Measurements from ENCODE around the gene ADCY7.

Gene ADCY7

DNA sequence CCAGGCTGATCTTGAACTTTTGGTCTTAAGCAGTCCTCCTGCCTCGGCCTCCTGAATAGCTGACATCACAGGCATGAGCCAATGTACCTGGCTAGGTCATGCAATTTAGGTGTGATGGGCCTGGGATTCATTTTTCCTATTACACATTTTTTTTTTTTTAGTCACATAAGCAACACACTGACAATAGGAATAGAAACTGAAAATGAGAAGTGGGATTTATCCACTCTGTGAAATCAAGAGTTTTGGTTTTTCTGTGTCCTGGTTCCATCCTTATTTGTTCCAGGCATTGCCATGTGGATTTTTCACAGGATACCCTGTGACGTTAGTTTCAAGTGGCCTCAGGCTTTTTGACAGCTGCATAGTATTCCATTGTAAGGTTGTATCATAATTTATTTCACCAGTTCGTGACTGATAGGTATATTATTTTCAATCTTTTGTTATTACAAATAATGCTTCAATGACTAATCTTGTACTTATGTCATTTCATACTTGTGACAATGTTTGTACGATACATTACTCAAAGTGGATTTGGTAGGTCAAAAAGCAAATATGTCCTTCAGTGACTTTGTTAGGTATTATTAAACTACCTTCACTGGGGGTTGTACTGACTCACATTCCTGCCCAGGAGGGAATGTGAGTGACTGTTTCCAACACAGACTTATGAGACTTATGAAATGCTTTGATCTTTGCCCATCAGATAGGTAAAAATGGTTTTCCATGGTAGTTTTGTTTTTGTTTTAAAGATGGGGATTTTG lies 10.6 kb downstream of the ADCY7 start:
- Histone ChIP-seq H3K4me1 (ENCODE audit: insufficient read depth, low read length) (0 out of 2 replicates have a peak, but pooled peaks cover 3% of the 10 kb centered on the region), H3K9me3 (ENCODE audit: control insufficient read depth, insufficient read depth, low read length) (no peaks in the 10 kb centered on the region), H3K36me3 (ENCODE audit: insufficient read depth, low read length) (no peaks in the 10 kb centered on the region), H3K9ac (ENCODE audit: low read depth, low read length) (no peak overlapping the region)

- Histone ChIP-seq H3K9ac (ENCODE audit: low read depth, low read length) (no peak overlapping the region), H3K36me3 (ENCODE audit: insufficient read depth, low read length) (no peaks in the 10 kb centered on the region), H3K4me1 (ENCODE audit: insufficient read depth, low read length) (0 out of 2 replicates have a peak, but pooled peaks cover 4% of the 10 kb centered on the region), H3K9me3 (ENCODE audit: control insufficient read depth, insufficient read depth, low read length) (no peaks in the 10 kb centered on the region)
These were observed 11.9 kb downstream of the ADCY7 start for GRCh38 chr16:50278251-50278650.

DNA sequence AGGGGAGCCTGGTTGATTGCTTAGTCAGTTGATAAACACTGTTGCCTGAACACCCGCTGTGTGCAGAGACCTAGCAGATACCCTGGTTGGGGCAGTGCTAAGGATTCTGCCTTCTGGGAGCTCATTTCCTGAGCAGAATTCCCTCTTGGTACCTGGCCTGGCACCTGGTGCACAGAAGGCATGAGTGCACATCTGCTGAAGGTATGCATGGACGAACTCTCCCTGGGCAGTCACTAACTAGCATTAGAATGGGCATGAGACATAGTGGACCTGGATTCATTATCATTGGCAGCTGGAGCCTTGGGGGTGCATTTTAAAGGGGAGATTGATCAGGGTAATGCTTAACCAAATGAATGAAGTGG lies 13.1 kb downstream of the ADCY7 start:
- no peaks in the 10 kb centered on the region for H3K36me3 ChIP-seq (ENCODE audit: insufficient read depth, low read length)
- no peak overlapping the region for H3K9ac ChIP-seq (ENCODE audit: low read depth, low read length)
- 0 out of 2 replicates have a peak, but pooled peaks cover 4% of the 10 kb centered on the region for H3K4me1 ChIP-seq (ENCODE audit: insufficient read depth, low read length)
- H3K9me3 ChIP-seq (ENCODE audit: control insufficient read depth, insufficient read depth, low read length) = no peaks in the 10 kb centered on the region

DNA sequence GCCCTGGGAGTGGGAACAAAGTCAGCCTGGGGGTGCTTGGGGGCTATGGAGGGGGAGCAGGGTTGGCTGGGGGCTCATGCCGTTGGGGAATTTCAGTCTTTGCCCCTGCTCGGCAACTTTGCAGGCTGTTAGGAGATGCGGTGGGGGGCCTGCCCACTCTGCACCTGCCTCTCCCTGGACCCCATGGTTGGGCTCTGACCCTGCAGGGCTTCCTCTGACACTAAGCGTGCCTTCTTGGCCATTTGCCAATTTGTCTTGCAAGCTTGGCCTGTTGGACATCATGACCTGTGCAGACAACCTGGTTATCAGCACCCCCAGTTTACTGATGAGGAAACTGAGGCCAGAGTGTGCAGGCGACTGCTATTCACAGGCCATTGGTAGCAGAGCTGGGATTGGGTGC lies 14.6 kb downstream of the ADCY7 start:
- Histone ChIP-seq H3K4me1 (ENCODE audit: insufficient read depth, low read length) (0 out of 2 replicates have a peak, but pooled peaks cover 4% of the 10 kb centered on the region), H3K36me3 (ENCODE audit: insufficient read depth, low read length) (no peaks in the 10 kb centered on the region), H3K9me3 (ENCODE audit: control insufficient read depth, insufficient read depth, low read length) (no peaks in the 10 kb centered on the region), H3K9ac (ENCODE audit: low read depth, low read length) (no peak overlapping the region)

DNA sequence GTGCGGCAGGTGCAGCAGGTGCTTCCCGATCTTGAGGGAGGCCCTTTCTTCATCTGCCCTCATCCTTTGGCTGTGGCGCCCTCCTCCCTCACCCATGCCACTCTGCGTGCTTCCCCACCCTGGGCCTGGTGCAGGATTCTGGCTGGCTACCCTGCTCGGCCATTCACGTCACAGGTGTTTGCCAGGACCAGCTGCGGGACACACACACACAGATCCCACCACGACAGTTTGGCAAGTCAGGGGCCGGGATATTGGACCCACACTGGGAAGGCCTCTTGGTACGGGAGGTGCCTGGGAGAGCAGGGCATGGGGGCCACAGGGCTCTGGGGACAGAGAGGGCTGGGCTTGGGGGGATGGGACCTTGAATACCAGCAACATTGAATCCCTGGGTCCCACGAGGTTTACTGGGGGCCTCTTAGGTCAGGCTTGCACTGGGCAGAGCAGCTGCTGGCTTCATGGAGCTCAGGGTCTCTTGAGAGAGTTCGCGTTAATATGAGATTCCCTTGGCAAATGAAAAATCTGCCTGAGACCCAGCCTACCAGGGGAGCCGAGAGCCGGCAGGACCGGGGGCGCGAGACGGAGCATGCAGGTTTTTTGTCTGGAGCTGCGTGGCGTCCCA lies 15.1 kb downstream of the ADCY7 start:
- peaks cover 2% of the 10 kb centered on the region; the same call in 1 of the 2 replicates for H3K9me3 ChIP-seq (ENCODE audit: control insufficient read depth, insufficient read depth, low read length)
- H3K9ac ChIP-seq (ENCODE audit: low read depth, low read length) = no peak overlapping the region
- 0 out of 2 replicates have a peak, but pooled peaks cover 4% of the 10 kb centered on the region for H3K4me1 ChIP-seq (ENCODE audit: insufficient read depth, low read length)
- H3K36me3 ChIP-seq (ENCODE audit: insufficient read depth, low read length) = no peaks in the 10 kb centered on the region

GRCh38 chr16:50282010-50282538 lies 15.7 kb downstream of the ADCY7 start:
- H3K4me1 ChIP-seq (ENCODE audit: insufficient read depth, low read length) = 0 out of 2 replicates have a peak, but pooled peaks cover 4% of the 10 kb centered on the region
- no peaks in the 10 kb centered on the region for H3K36me3 ChIP-seq (ENCODE audit: insufficient read depth, low read length)
- H3K9ac ChIP-seq (ENCODE audit: low read depth, low read length) = no peak overlapping the region
- H3K9me3 ChIP-seq (ENCODE audit: control insufficient read depth, insufficient read depth, low read length) = peaks cover 3% of the 10 kb centered on the region; the same call in 1 of the 2 replicates

- Histone ChIP-seq H3K4me1 (ENCODE audit: insufficient read depth, low read length) (0 out of 2 replicates have a peak, but pooled peaks cover 4% of the 10 kb centered on the region), H3K9me3 (ENCODE audit: control insufficient read depth, insufficient read depth, low read length) (peaks cover 3% of the 10 kb centered on the region; the same call in 1 of the 2 replicates), H3K9ac (ENCODE audit: low read depth, low read length) (no peak overlapping the region), H3K36me3 (ENCODE audit: insufficient read depth, low read length) (no peaks in the 10 kb centered on the region)
These were observed 16.7 kb downstream of the ADCY7 start for GRCh38 chr16:50282955-50283631.

GRCh38 chr16:50284131-50284911 lies 18.0 kb downstream of the ADCY7 start:
- no peaks in the 10 kb centered on the region for H3K36me3 ChIP-seq (ENCODE audit: insufficient read depth, low read length)
- H3K9ac ChIP-seq (ENCODE audit: low read depth, low read length) = no peak overlapping the region
- H3K9me3 ChIP-seq (ENCODE audit: control insufficient read depth, insufficient read depth, low read length) = peaks cover 3% of the 10 kb centered on the region; the same call in 1 of the 2 replicates
- H3K4me1 ChIP-seq (ENCODE audit: insufficient read depth, low read length) = 0 out of 2 replicates have a peak, but pooled peaks cover 4% of the 10 kb centered on the region

DNA sequence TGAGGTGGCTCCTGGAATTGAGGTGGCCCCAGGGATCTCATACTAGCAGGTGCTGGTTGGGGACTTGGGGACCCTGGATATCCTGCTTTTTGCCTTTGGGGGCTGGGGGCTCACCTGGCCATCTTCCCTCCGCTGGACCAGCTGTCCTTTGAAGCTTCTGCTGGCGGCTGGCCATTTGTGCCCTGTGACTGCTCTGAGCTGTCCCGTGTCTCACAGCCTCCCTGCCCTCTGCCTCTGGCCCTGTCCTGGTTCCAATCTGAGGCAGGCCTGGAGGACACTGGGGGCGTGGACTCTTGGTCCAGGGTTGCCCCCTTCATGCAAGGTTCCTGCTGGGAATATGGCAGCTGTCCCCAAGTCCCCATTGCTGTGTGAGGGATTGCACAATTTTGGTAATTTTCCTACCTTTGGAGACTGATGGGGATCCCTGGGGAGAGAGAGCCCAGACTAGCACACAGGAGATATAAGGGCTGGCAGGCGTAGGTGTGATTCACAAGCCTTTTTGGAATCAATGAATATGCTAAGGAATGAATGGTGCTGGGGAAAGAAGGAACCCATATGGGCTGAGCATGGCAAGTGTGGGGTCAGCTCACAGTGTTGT lies 19.2 kb downstream of the ADCY7 start:
- H3K36me3 ChIP-seq (ENCODE audit: insufficient read depth, low read length) = no peaks in the 10 kb centered on the region
- H3K9ac ChIP-seq (ENCODE audit: low read depth, low read length) = no peak overlapping the region
- peaks cover 3% of the 10 kb centered on the region; the same call in 1 of the 2 replicates for H3K9me3 ChIP-seq (ENCODE audit: control insufficient read depth, insufficient read depth, low read length)
- 0 out of 2 replicates have a peak, but pooled peaks cover 4% of the 10 kb centered on the region for H3K4me1 ChIP-seq (ENCODE audit: insufficient read depth, low read length)

- no peak overlapping the region for H3K9ac ChIP-seq (ENCODE audit: low read depth, low read length)
- H3K36me3 ChIP-seq (ENCODE audit: insufficient read depth, low read length) = no peaks in the 10 kb centered on the region
- peaks cover 3% of the 10 kb centered on the region; the same call in 1 of the 2 replicates for H3K9me3 ChIP-seq (ENCODE audit: control insufficient read depth, insufficient read depth, low read length)
- H3K4me1 ChIP-seq (ENCODE audit: insufficient read depth, low read length) = 0 out of 2 replicates have a peak, but pooled peaks cover 4% of the 10 kb centered on the region
These were observed 20.3 kb downstream of the ADCY7 start for GRCh38 chr16:50286681-50287080.

DNA sequence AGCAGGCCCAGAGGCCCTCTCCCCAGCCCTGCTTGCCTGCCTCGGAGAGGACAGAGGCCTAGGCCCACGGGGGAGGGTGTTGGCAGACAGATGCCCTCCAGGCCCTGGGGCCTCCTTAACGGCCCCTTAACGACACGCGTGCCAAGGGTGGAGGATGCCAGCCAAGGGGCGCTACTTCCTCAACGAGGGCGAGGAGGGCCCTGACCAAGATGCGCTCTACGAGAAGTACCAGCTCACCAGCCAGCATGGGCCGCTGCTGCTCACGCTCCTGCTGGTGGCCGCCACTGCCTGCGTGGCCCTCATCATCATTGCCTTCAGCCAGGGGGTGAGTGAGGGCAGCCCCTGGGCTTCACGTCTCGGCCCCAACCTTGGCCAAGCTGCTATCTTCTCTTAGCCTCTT lies 21.7 kb downstream of the ADCY7 start:
- Histone ChIP-seq H3K36me3 (ENCODE audit: insufficient read depth, low read length) (no peaks in the 10 kb centered on the region), H3K4me1 (ENCODE audit: insufficient read depth, low read length) (no peaks in the 10 kb centered on the region), H3K9me3 (ENCODE audit: control insufficient read depth, insufficient read depth, low read length) (peaks cover 3% of the 10 kb centered on the region; the same call in 1 of the 2 replicates), H3K9ac (ENCODE audit: low read depth, low read length) (no peak overlapping the region)

- Histone ChIP-seq H3K9me3 (ENCODE audit: control insufficient read depth, insufficient read depth, low read length) (peaks cover 3% of the 10 kb centered on the region; the same call in 1 of the 2 replicates), H3K36me3 (ENCODE audit: insufficient read depth, low read length) (no peaks in the 10 kb centered on the region), H3K9ac (ENCODE audit: low read depth, low read length) (no peak overlapping the region), H3K4me1 (ENCODE audit: insufficient read depth, low read length) (no peaks in the 10 kb centered on the region)
These were observed 22.6 kb downstream of the ADCY7 start for GRCh38 chr16:50288920-50289319.

- no peak overlapping the region for H3K9ac ChIP-seq (ENCODE audit: low read depth, low read length)
- H3K36me3 ChIP-seq (ENCODE audit: insufficient read depth, low read length) = no peaks in the 10 kb centered on the region
These were observed 23.8 kb downstream of the ADCY7 start for GRCh38 chr16:50289950-50290764.

More at GRCh38 chr16:50289950-50290764, 23.8 kb downstream of the ADCY7 start:
- peaks cover 3% of the 10 kb centered on the region; the same call in 1 of the 2 replicates for H3K9me3 ChIP-seq (ENCODE audit: control insufficient read depth, insufficient read depth, low read length)
- H3K4me1 ChIP-seq (ENCODE audit: insufficient read depth, low read length) = no peaks in the 10 kb centered on the region

Data from ES-I3 (cell line).